ENCODE data around the gene DLGAP4.
A peak's percentile ranks its signal among the peaks of the same experiment; 100 is the strongest.

Gene DLGAP4

GRCh38 chr20:36573103-36573797, 267.1 kb downstream of the DLGAP4 start, which contains the start of gene TGIF2:
TGIF2 (plus strand) TSS chr20:36573597; CDS start chr20:36578775, 5,178 bp downstream.
- H3K27ac ChIP-seq: peak within 1 kb of the TSS; percentile 75
- TF ChIP-seq CTCF (conservative IDR thresholded peaks at IDR 0.05): no peak

- TF ChIP-seq CTCF (conservative IDR thresholded peaks at IDR 0.05): no peak
- peak overlapping the region; percentile 75 for H3K27ac ChIP-seq
Observed at GRCh38 chr20:36573798-36574365, 267.7 kb downstream of the DLGAP4 start.

- TF ChIP-seq CTCF (conservative IDR thresholded peaks at IDR 0.05): no peak
- H3K27ac ChIP-seq: peak overlapping the region; percentile 75
Observed at GRCh38 chr20:36574366-36575135, 268.4 kb downstream of the DLGAP4 start.

GRCh38 chr20:36576081-36576445, 269.9 kb downstream of the DLGAP4 start:
- peak overlapping the region; percentile 75 for H3K27ac ChIP-seq

More at GRCh38 chr20:36576081-36576445, 269.9 kb downstream of the DLGAP4 start:
- TF ChIP-seq CTCF (conservative IDR thresholded peaks at IDR 0.05): no peak
